Adrenal gland (tissue), 12 donors: Measurements from ENCODE around the gene WLS. TPM values are rescaled to one million over a fixed set of nuclear protein-coding genes. Genes with fewer than 3 reads are reported as not detected.

Experiments
- DNase-seq, 7 donors: peaks; one replicate each; pipeline ENCODE4 v3.0.0-alpha.2; 2019 to 2020
- H3K27ac ChIP-seq, 5 donors: fragments of 200-600 bp; sonication (generic) in 4 of 5; 1 replicate in 3 of 5; 2 replicates in 2 of 5; pipeline versions ENCODE4 v1.5.1 to v1.8.0; 2016 to 2020; ENCODE audit warnings: mild to moderate bottlenecking in 1 of 5
- H3K27me3 ChIP-seq: fragments of 200-600 bp; 2 replicates; pipeline ENCODE4 v1.8.0; 2021
- H3K36me3 ChIP-seq, 2 donors: fragments of 200-600 bp; replicated peaks in 1 of 2; 1 replicate in 1 of 2; 2 replicates in 1 of 2; pipeline versions ENCODE4 v1.5.1 to v1.8.0; 2018 to 2022
- H3K4me1 ChIP-seq, 2 donors: fragments of 200-600 bp; replicated peaks in 1 of 2; 1 replicate in 1 of 2; 2 replicates in 1 of 2; pipeline versions ENCODE4 v1.5.1 to v1.8.0; 2018 to 2021
- H3K4me3 ChIP-seq, 4 donors: fragments of 200-600 bp; sonication (generic) in 3 of 4; one replicate each; pipeline ENCODE4 v1.5.1; 2016 to 2018
- H3K9me3 ChIP-seq, 3 donors: fragments of 200-600 bp; sonication (generic) in 1 of 3; replicated peaks in 1 of 3; 1 replicate in 2 of 3; 2 replicates in 1 of 3; pipeline versions ENCODE4 v1.5.1 to v1.8.0; 2016 to 2021
- POLR2A ChIP-seq, 2 donors: fragments of 450-650 bp; IDR thresholded peaks; one replicate each; pipeline ENCODE4 v1.6.1; 2017; ENCODE audit warnings: antibody characterized with exemption in 2 of 2, mild to moderate bottlenecking in 2 of 2, moderate library complexity in 1 of 2
- WGBS, 4 donors: extraction: QIAGEN DNeasy Blood & Tissue Kit in 2 of 4; methylation state at CpG; one replicate each; pipeline versions ENCODE4 v1.1.5 to v1.1.7; 2013 to 2017; 5-methylcytosine and 5-hydroxymethylcytosine counted together
- intact Hi-C, 2 donors: fragments of 100-400 bp; cut with DNase I; formaldehyde crosslinking; loops; one replicate each; pipeline versions ENCODE4 v1.14.1 to v1.15.0; 2022 to 2023
- polyA plus RNA-seq, 3 donors: library from polyadenylated mRNA; stranded (reverse); fragments of 200-250 nt in 2 of 3; fragments of 350-450 nt in 1 of 3; fragmentation: Illumina TruSeq in 1 of 3; extraction: RNeasy Lipid Tissue Mini Kit (QIAGEN cat#74804) in 1 of 3; gene quantifications; one replicate each; pipeline ENCODE4 v1.2.3, GENCODE V29; 2013 to 2014
- total RNA-seq, 9 donors: library from RNA; depleted of rRNA in 4 of 9; stranded (reverse); fragments of >200 nt in 4 of 9; fragments of 120-200 nt in 1 of 9; fragmentation: NEBNext Ultra II Directional in 1 of 9; extraction: Animal tissue kit (Norgen Biotek cat#: 25700) in 1 of 9; gene quantifications; one replicate each; pipeline versions ENCODE4 v1.1.0 to v1.2.4, GENCODE V29; 2013 to 2023
- TF ChIP-seq, protein P1 (sequence below), 6 experiments: fragments of 450-650 bp in 4 of 6; fragments of 200-600 bp in 2 of 6; sonication (generic) in 1 of 6; IDR thresholded peaks; 1 replicate in 5 of 6; 2 replicates in 1 of 6; pipeline versions ENCODE4 v1.5.1 to v1.8.0; 2016 to 2021; ENCODE audit warnings: antibody characterized with exemption in 6 of 6, mild to moderate bottlenecking in 2 of 6, moderate library complexity in 1 of 6
- donor health status: healthy with polysubstance abuse.
- donor health status: Bipolar disorder and iron deficiency.
- donor health status: DM: yes; HTN: yes; CAD: no.
- donor health status: DM: no; HTN: no; CAD: no.
- donor health status: DM: no; HTN: no; CAD: no.
- donor health status: DM: yes; HTN: yes; CAD: no.

WLS gene
- total and polyA plus RNA-seq, 12 donors, result 28.7 to 114 (median 59.5) TPM

DNA sequence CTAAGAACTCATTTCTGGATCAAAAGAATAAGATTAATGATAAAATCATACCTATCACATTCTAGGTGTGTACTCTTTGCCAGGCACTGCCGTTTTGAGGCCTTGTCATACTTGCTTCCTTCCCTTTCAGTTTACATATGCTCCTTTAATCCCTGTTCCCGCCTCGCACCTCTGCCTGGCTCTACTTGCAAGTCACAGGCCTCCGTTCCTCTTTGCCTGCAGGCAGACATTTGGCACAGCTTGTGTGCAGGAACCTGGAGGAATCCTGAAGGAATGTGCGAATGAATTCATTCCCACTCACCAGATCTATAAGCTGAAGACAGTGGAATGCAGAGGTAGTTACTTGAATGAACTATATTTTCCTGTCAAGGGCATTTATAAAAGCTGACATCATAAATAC is 13.8 kb downstream of the WLS start:
- Histone ChIP-seq H3K27ac (no peak overlapping the region), H3K27me3 (no peaks in the 10 kb centered on the region), H3K36me3 (no peaks in the 10 kb centered on the region), H3K4me3 (no peak overlapping the region), H3K9me3 (no peaks in the 10 kb centered on the region), H3K4me1 (peaks cover 18 to 25% of the 10 kb centered on the region in 2 donors)
- intact Hi-C loops, result no loop called here
- no peak for DNase-seq
- TF ChIP-seq, protein P1, sequence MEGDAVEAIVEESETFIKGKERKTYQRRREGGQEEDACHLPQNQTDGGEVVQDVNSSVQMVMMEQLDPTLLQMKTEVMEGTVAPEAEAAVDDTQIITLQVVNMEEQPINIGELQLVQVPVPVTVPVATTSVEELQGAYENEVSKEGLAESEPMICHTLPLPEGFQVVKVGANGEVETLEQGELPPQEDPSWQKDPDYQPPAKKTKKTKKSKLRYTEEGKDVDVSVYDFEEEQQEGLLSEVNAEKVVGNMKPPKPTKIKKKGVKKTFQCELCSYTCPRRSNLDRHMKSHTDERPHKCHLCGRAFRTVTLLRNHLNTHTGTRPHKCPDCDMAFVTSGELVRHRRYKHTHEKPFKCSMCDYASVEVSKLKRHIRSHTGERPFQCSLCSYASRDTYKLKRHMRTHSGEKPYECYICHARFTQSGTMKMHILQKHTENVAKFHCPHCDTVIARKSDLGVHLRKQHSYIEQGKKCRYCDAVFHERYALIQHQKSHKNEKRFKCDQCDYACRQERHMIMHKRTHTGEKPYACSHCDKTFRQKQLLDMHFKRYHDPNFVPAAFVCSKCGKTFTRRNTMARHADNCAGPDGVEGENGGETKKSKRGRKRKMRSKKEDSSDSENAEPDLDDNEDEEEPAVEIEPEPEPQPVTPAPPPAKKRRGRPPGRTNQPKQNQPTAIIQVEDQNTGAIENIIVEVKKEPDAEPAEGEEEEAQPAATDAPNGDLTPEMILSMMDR (IDR thresholded peaks at IDR 0.05), result no peak
- no peak for TF ChIP-seq POLR2A (IDR thresholded peaks at IDR 0.05)
- 82 to 87% (median 85%) methylated on average over 5 of the region's 5 CpGs for whole genome bisulfite sequencing, 4 donors

DNA sequence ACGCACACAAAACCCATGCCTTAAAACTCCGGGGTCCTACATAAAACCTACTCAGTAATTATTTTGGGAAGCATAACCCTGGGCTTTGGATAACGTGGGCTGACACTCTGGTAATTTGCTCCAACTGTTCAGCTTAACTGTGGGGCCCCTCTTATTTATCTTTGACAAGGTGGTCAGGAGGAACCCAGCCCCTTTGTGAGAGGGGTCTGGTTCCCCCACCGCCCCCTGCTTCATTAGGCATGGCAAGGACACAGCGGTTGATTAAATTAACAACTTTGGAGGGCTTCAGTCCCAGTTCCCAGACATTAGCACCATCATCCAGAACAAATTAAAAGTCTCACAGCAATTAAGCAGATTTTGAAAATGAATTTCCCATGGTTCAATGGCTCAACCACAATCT is 14.7 kb downstream of the WLS start:
- no peak for TF ChIP-seq POLR2A (IDR thresholded peaks at IDR 0.05)
- TF ChIP-seq, protein P1 (IDR thresholded peaks at IDR 0.05), result no peak
- H3K27ac ChIP-seq, result no peak overlapping the region
- no peaks in the 10 kb centered on the region for H3K27me3 ChIP-seq
- intact Hi-C loops, result no loop called here
- DNase-seq, result no peak
- 93 to 98% (median 95%) methylated on average over 5 of the region's 5 CpGs for WGBS, 4 donors
- H3K36me3 ChIP-seq, result no peaks in the 10 kb centered on the region
- peaks cover 18 to 25% of the 10 kb centered on the region in 2 donors for H3K4me1 ChIP-seq
- no peak overlapping the region for H3K4me3 ChIP-seq
- no peaks in the 10 kb centered on the region for H3K9me3 ChIP-seq

DNA sequence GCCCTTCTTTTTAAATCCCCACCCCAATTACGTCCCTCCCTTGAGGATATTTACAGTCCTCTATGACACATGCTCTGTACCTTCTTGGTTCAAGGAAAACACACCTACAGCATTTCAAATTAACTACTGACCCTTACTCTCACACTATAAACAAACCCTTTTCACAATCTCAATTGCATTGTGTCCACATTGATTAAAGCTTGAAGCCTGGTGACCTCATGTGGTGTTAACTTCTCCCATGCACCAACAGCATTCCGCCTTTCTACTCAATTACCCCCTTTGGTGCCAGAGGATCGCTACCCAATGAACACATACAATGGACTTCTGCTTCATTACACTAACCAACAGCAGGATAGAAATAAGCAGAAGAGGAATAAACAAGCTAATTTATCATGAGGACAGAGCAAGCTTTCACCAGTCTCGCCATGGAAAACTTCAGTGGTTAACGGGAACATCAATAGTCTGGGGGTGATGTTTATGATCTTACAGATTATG is 15.2 kb downstream of the WLS start:
- TF ChIP-seq, protein P1 (IDR thresholded peaks at IDR 0.05), result no peak
- no peak for TF ChIP-seq POLR2A (IDR thresholded peaks at IDR 0.05)
- H3K27me3 ChIP-seq, result no peaks in the 10 kb centered on the region
- intact Hi-C loops, result no loop called here
- no peaks in the 10 kb centered on the region for H3K36me3 ChIP-seq
- no peak for DNase-seq
- no peak overlapping the region for H3K4me3 ChIP-seq
- peaks cover 15 to 23% of the 10 kb centered on the region in 2 donors for H3K4me1 ChIP-seq
- H3K9me3 ChIP-seq, result no peaks in the 10 kb centered on the region
- 89 to 99% (median 95%) methylated on average over 5 of the region's 5 CpGs for WGBS, 4 donors
- H3K27ac ChIP-seq, result no peak overlapping the region

GRCh38 chr1:68216089-68216772 is 16.1 kb downstream of the WLS start:
- 61 to 71% (median 70%) methylated on average over 2 of the region's 2 CpGs for WGBS, 4 donors
- intact Hi-C loops, result no loop called here
- Histone ChIP-seq H3K4me3 (no peak overlapping the region), H3K27me3 (no peaks in the 10 kb centered on the region), H3K4me1 (peaks cover 11 to 21% of the 10 kb centered on the region in 2 donors), H3K27ac (no peak overlapping the region), H3K36me3 (no peaks in the 10 kb centered on the region), H3K9me3 (no peaks in the 10 kb centered on the region)
- TF ChIP-seq, protein P1 (IDR thresholded peaks at IDR 0.05), result no peak
- TF ChIP-seq POLR2A (IDR thresholded peaks at IDR 0.05), result no peak
- DNase-seq, result no peak
